Measurements from ENCODE around the gene NEFH.
"Not testable (repeated sequence)": the region's sequence is repeated elsewhere in the genome, so short reads cannot be mapped to it uniquely, and the experiment has no call there.

NEFH gene

GRCh38 chr22:29461263-29461662 is 18.8 kb upstream of the NEFH start:
- no peak for DNase-seq (ENCODE audit: low read depth in 2 of 2)

GRCh38 chr22:29463629-29464028 is 16.4 kb upstream of the NEFH start:
- DNase-seq (ENCODE audit: low read depth in 2 of 2) = no peak

GRCh38 chr22:29464581-29464980 is 15.4 kb upstream of the NEFH start:
- no peak for DNase-seq (ENCODE audit: low read depth in 2 of 2)

GRCh38 chr22:29469755-29470154 is 10.3 kb upstream of the NEFH start:
- no peak for DNase-seq (ENCODE audit: low read depth in 2 of 2)

- DNase-seq (ENCODE audit: low read depth in 2 of 2) = peak; percentile 74 to 83
Measured at GRCh38 chr22:29470159-29470855, 9.7 kb upstream of the NEFH start.

- DNase-seq (ENCODE audit: low read depth in 2 of 2) = no peak
Measured at GRCh38 chr22:29473001-29473400, 7.0 kb upstream of the NEFH start.

- no peak for DNase-seq (ENCODE audit: low read depth in 2 of 2)
Measured at GRCh38 chr22:29475550-29475949, 4.5 kb upstream of the NEFH start.

- DNase-seq (ENCODE audit: low read depth in 2 of 2) = no peak
Measured at GRCh38 chr22:29476116-29476515, 3.9 kb upstream of the NEFH start.

GRCh38 chr22:29477723-29478318 is 2.2 kb upstream of the NEFH start:
- DNase-seq (ENCODE audit: low read depth in 2 of 2) = no peak

GRCh38 chr22:29478326-29479276 is 1.4 kb upstream of the NEFH start:
- no peak for DNase-seq (ENCODE audit: low read depth in 2 of 2)

- no peak for DNase-seq (ENCODE audit: low read depth in 2 of 2)
Measured at GRCh38 chr22:29480262-29480511, 169 bp downstream of the NEFH start.

GRCh38 chr22:29480512-29481264 is 670 bp downstream of the NEFH start:
- peak; percentile 26 to 28 for DNase-seq (ENCODE audit: low read depth in 2 of 2)

GRCh38 chr22:29481265-29482000 is 1.4 kb downstream of the NEFH start:
- no peak for DNase-seq (ENCODE audit: low read depth in 2 of 2)

- no peak for DNase-seq (ENCODE audit: low read depth in 2 of 2)
Measured at GRCh38 chr22:29482253-29482652, 2.2 kb downstream of the NEFH start.

GRCh38 chr22:29482726-29483125 is 2.7 kb downstream of the NEFH start:
- no peak for DNase-seq (ENCODE audit: low read depth in 2 of 2)

GRCh38 chr22:29483254-29483653 is 3.2 kb downstream of the NEFH start:
- DNase-seq (ENCODE audit: low read depth in 2 of 2) = no peak

GRCh38 chr22:29484642-29485041 is 4.6 kb downstream of the NEFH start:
- no peak for DNase-seq (ENCODE audit: low read depth in 2 of 2)

GRCh38 chr22:29485448-29485847 is 5.4 kb downstream of the NEFH start:
- no peak for DNase-seq (ENCODE audit: low read depth in 2 of 2)

- no peak for DNase-seq (ENCODE audit: low read depth in 2 of 2)
Measured at GRCh38 chr22:29487426-29487986, 7.5 kb downstream of the NEFH start.

GRCh38 chr22:29489127-29489780 is 9.2 kb downstream of the NEFH start:
- not testable (repeated sequence) for DNase-seq (ENCODE audit: low read depth in 2 of 2)

GRCh38 chr22:29491012-29491411 is 11.0 kb downstream of the NEFH start:
- no peak for DNase-seq (ENCODE audit: low read depth in 2 of 2)
